GM18502 (cell line): ENCODE results near the gene PCNX2.
"Not testable (repeated sequence)": the region's sequence is repeated elsewhere in the genome, so short reads cannot be mapped to it uniquely, and the experiment has no call there.

Source experiments
- ATAC-seq: cut with Tn5 transposase; IDR thresholded peaks from one replicate; pipeline ENCODE4 v1.9.1; 2021; ENCODE audit warnings: mild to moderate bottlenecking; ENCODE audit not compliant: unreplicated experiment, poor library complexity

Gene PCNX2

DNA sequence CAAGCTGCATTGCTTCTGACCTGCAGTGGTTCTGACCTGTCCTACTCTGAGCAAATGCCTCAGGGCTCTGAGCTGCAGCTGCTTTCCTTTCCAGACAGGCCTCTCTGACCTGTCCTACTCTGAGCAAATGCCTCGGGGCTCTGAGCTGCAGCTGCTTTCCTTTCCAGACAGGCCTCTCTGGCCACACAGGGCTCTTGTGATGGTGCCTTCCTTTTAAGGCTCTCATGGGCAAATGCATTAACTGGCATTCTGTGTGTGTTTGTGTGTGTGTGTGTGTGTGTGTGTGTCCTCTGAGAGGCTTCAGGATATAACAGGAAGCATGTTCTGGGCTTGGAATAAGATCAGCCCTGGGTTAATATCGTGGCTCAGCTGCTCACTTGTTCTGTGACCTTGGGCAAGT, 213.8 kb downstream of the PCNX2 start:
- ATAC-seq = no peak

DNA sequence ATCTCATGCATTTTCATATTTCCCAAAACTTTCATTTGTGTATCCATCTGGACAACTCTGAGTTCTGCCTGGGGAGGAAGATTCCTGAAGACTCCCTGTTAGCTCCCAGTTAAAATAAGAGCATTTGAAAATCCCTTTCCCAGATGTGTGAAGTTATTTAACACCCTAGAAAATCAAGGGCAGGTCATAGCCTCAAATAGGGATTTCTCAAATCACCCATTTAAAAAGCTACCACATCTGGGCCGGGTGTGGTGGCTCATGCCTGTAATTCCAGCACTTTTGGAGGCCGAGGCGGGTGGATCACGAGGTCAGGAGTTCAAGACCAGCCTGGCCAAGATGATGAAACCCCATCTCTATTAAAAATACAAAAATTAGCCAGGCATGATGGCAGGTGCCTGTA, 214.7 kb downstream of the PCNX2 start:
- not testable (repeated sequence) for ATAC-seq

DNA sequence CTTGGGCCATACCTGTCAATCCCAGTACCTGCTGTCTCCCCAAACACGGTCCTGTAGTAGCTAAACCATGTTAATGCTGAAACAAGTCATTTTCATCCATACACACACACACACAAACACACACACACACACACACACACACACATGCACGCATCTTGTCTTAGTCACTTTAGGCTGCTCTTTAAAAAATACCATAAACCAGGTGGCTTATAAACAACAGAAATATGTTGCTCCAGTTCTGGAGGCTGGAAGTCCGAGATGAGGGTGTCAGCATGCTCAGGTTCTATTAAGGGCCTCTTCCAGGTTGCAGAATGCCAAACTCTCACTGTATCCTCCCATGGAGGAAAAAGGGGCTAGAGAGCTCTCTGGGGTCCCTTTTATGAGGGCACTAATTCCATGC, 215.2 kb downstream of the PCNX2 start:
- no peak for ATAC-seq

DNA sequence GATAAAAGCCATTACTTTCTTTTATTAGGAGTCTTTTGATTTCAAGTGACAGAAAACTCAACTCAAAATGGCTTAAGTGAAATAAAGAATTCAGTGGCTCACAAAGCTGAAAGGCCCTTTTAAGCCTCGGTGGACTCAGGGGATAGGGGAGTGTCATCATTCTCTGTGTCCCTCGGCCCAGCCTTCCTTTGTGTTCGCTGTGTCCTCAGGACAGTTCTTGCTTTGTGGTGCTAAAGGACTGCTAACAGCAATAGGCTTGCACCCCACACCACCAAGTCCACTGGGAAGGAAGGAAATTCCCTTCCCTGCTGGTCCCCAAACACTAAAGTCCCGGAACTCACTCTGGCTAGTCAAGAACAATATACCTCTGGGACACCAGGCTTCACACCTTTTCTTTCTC, 216.0 kb downstream of the PCNX2 start:
- ATAC-seq = no peak

DNA sequence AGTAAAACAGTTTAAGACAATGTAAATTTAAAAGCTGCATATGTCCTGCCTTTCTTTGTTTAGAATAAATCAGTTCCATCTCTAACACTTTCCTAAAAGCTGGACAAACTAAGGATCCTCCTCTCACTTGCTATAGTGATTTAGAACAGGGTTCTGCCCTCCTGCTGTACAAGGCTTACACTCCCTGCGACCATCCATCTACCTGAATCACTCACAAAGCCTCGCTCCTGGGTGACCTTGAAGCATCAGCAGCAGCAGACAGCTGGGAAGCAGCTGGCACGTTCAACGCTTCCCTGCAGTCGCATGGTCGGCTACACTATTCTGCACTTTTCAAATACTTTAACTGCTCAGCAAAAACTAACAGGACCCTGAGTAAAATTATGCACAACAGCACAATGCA, 217.1 kb downstream of the PCNX2 start:
- ATAC-seq = no peak

DNA sequence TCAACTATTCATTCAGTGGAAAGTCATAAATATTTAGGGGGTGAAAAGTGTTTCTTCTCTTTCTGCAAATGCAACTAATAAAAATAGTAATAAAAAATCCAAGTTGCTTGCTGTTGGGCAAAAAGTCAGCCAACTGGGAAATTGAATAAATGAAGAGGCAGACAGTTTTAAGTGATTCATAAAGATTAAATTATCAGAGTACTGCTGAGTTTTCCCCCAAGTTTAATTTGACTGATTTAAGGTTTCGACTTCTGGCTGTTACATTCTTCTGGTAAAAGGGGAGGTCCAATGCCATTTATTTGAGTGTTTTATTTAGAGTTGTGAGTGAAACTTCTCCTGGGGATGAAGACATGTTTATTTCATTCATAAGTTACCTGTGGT, 219.6 kb downstream of the PCNX2 start:
- no peak for ATAC-seq

DNA sequence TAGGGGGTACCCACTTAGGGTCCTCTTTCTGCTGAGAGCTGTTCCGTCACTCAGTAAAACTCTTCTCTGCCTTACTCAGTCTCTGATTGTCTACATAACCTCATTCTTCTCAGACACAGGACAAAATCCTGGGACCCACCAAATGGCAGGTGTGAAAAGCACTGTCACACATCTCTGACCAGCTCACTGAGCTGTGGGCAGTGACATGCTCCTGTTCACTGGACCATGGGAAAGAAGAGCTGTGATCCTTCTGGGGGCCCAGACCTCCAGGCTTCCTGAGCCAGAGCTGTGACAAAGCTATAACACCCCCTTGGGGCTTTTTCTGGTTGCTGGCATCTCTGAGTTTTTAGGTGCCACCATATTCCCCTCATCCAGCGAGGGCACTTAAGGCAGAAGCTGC, 229.4 kb downstream of the PCNX2 start:
- no peak for ATAC-seq

DNA sequence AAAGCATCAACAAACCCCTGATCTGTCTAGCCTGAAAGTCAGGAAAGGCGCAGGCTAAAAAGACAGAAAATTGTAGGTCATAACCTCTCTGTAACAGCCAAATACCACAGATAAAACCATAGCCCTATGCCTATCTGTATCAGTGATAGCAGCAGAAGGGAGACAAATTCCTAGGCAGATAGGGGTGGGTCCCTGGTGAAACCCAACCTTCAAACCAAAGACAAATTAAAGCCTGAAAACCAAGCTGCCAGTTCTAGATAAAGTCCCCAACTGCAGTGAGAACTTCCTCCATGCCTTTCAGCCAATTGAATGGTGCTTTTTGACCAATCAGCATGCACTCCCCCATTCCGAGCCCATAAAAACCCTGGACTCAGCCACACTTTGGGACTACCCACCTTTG, 229.8 kb downstream of the PCNX2 start:
- ATAC-seq = no peak

DNA sequence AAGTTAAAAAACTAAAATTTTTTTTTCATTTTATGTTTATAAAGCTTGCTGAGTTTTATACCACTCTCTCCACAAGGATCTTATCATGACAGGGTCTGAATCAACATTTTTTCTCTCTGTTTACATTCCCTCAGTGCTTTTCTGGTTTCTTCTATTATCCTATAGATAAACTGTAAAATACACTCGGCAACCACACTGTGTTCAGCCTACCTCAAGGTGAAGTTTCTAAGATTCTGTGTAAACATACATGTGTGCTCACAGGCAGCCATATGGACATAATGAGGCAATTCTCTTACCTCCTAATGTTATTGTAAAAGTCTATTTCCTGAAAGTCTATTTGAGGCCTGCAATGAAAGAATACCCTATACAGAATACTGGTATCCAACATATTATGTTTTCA, 230.5 kb downstream of the PCNX2 start:
- ATAC-seq = no peak

DNA sequence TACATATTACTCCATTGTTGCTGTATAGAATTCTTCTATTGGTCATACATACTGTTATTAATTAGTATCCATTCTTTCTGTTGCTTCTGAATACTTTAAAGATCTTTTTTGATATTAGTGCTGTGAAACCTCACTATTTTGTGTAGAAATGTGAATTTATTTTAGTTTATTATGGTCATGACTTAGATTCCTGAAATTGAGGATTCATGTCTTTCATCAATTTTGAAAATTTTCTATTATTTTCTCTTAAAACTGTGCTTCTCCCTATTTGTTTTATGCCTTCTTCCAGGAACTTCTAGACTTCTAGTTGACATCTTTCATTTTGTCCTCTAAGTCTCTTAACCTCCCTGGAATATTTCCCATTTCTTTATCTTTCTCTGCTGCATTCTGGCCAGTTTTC, 232.1 kb downstream of the PCNX2 start:
- no peak for ATAC-seq

DNA sequence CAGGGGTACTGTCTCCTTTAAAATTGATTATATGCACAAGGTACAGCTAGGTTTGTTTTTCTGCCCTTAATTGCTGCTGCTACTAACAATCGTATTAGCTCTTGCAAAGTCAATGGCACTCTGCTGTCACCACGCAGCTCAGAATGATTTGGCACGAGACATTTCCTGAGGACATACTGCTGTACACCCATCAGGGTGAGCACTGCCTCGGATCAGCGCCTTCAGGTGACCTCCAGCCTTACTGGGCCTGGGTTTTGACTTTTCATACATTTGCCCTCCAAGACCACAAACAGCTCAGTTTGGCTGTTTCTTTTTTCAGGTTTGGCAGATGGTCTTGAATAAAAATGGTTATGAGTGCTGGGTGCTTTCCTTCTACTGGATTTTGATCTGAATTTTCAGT, 234.3 kb downstream of the PCNX2 start:
- ATAC-seq = no peak

DNA sequence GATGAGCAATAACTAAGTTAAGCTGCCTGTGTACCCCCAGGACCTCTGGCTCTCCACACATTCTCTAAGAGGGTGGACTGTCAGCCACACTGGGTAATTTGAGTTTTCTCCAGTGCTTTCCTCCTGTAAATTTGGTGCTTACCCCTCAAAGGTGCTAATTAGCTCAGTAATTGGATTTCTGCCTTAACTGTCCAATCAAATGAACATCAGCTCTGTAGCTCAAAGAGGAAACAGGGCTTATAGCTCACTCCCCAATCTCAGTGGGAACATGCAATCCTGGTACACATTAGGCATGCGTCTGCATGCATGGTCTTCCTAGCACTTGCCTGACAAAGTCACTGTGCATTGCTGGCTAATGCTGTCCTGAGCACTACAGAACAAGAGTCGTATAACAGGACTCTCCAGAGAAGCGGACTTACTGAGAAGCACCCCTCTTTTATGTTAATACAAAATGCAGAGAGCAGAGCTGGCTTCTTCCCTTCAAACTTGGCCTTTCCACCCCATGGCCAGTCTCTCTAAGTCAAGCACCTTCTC, 235.0 kb downstream of the PCNX2 start:
- ATAC-seq = no peak

DNA sequence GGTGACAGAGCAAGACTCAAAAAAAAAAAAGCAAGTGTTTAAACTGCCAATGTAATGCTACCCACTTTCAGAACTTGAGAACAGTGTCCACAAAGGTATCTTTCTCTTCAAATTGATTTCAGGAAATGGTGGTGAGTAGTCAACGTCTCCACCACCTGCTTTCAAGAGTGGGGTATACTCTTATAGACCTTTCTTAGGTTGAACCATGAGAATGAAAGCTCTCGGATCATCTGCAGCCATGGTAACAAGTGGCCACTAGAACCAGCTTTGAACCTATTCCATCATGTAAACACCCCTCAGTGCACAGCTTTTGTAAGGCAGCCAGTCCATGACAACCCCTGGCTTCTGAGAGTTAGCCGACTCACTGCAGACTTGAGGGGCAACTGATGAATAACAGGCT, 237.7 kb downstream of the PCNX2 start:
- no peak for ATAC-seq

DNA sequence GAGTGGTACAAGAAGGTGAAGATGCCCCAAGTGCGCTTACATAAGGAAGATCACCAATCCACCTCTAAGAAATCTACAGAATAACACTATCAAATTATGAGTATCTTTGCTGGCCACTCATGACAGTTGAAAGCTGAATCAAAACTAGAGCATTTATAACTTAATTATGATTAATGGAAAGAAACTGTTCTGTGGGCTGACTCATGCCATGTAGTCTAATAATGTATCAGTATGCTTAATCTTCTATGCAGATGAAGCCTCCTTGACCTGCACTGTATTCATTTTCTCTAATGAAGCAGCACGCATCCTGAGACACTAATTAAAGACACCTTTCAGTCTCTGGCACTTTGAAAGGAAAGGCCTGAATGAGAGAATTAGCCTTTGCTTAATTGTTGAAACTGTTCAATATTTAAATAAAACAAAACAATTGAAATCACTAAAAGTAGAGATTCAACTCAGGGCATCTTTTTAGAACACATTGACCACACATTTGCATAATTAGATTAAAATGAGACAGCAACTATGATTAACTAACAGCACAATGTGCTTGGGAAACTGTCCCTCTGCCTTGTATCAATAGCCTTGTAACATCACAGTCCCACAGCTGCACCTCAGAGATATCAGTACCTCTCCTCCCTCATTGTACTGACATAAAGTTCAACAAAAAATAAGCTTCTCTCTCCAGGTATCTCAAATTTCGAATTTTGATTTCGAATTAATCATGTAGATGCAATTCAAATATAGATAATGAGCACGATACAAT, 239.5 kb downstream of the PCNX2 start:
- no peak for ATAC-seq

DNA sequence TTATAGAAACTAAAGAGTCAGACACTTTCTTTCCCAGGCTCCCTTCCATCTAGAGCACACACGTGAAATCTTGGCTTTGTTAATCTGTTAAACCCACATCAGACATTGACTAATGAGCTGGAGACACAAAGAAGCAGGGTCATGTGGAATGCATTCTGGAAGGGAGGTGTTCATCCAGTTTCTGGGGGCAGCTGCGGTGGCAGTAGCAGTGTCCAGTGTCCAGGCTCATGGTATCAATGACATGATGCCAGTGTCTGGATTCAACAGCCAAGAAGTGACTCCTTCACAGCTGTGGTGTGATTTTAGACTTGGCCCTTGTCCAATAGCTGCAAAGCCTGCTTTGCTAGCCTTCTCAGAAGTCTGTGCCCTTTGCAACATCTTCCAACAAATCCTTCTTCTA, 249.9 kb downstream of the PCNX2 start:
- no peak for ATAC-seq

DNA sequence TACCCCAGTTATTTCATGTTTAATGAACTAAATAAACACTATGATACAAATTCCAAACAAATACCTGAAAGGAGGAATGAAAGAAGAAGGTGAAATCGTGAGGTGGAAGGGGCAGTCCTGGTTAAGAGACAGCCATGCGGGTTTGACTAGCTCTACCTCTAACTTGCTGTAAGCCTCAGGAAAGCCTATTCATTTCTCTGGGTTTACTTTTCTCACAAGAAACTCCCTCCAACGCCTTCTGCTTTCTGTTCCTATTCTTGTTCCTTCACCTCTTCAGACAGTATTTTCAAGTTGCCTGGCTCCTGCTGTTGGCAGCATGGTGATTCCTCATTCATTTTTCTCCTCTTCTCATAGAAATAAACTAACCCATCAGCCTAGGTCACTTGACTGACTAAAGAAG, 252.7 kb downstream of the PCNX2 start:
- no peak for ATAC-seq

DNA sequence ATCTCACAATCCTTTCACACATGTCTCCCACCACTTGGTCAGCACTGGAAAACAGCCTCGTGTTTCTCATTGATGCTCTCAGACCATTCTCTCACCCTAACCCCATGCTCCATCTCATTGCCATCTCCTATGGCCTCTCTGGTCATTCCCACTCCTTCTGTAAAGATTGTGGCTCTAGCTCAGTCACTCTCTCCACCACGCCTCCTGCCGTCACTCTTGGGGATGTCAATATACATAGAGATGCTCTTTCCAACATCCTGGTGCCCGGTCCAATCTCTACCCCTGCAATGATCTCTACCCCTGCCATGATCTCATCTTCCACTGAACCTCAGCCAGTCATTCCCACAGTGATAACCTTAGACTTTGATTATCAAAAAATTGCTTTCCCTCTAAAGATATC, 255.0 kb downstream of the PCNX2 start:
- no peak for ATAC-seq

DNA sequence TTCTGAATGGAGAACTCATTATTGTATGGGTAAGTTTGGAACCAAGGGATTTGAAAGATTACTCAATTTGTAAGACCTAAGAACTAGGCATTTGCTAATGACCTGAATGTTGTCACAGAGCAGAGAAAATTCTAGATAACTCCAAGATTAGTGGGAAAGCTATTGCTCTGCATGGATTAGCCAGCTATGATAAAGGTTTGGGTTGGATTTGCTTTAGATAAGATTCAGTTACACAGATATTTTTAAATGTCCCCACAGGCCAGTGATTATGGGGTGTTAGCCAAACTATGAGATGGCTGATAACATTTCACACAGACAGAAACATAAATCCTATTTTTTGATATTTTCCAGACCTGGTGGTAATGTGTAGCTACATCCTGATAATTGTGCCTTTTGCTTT, 256.9 kb downstream of the PCNX2 start:
- no peak for ATAC-seq

DNA sequence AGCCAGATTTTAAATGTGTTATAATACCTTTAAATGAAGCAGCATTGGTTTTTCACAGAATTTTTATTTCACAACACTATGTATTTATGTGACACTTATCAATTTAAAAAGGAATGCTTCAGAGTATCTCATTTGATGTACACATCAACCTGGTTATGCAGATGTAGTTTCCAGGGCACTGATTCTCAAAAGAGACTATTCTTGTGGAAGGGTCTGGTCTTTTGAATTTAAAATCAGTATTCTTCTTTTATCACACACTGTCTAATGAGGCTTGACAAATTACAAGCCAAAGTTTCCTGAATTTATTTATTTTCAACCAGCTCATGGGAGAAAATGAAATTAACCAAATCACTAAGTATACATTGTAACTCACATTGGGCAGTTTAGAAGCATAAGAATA, 257.7 kb downstream of the PCNX2 start:
- no peak for ATAC-seq

DNA sequence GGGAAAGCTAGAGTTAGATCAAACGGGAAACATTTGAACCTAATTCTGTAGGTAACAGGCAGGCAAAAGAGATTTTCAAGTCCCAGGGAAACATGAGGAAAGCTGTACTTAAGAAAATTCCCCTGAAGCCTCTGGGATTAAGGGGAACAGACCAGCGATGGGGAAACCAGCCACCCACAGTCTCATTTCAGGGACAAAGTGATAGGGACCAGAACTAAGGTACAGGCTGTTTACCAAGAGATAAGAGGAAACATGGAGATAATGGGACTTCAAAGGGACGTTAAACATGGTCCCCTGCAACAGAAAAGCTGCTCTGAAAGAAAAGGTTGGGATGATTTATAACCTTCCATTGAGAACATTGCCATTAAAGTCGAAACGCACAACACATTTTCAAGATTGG, 260.7 kb downstream of the PCNX2 start:
- ATAC-seq = no peak

DNA sequence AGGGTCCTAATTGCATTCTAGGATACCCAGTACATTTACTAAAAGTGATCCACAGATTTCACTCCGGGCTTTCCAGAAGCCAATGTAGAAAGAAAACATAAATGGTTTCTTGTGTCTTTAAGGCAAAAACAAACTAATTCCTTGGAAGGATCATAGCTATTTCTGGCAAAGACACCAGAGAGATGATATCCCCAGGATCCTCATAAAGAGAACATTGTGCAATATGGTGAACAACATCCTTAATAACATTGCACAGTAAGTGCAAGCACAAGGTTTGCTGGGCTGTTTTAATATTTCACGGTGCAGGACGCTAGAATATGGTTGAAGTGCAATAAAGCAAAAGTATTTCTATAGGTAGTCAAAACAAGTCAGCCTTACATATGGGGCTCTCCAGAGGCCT, 262.2 kb downstream of the PCNX2 start:
- no peak for ATAC-seq

DNA sequence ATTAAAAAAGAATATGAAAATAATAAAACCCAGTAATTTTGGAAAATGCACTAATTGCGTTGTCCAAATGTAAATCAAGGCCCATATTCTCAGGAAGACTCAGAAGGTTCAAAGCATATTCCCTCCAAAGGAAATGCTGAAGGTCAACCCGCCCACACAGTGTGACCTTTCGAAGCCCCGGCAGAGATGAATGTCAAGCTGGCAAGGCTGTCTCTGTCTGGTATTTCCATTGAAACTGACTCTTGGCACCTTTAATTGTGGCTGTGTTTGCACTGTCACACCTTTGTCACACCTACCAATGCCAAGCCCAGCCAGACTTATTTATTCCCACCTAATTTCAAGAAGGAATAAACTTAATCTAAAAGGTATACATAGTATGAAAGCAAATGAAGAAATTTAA, 262.6 kb downstream of the PCNX2 start:
- ATAC-seq = no peak

DNA sequence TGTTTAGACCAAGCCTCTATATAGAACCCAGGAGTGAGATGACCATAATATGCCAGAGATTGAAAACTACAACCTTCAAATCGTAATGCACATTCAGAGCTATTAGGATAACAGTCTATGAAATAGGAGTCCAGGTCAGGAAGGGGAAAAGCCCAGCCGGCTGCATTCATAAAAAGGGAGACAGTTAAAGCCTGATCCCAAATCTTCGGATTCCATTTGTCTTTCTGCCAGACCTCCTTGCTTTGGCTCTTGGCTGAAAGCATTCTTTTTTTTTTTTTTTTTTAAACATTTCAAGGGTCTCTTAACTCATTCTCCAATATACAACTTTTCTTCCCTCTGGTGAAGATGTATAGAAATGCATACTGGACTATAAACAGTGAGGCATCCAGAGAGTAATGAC, 264.0 kb downstream of the PCNX2 start:
- ATAC-seq = no peak
